ENCODE data around the gene MACROD2.

GRCh38 chr20:16028923-16029322, 2033.6 kb downstream of the MACROD2 start:
- TF ChIP-seq POLR2A (IDR thresholded peaks at IDR 0.05) (no peak), CTCF (IDR thresholded peaks at IDR 0.05) (no peak)

All from body of pancreas (tissue), 4 donors.